GM19035 (cell line): ENCODE data around the gene TRIML1.
"Not testable (repeated sequence)": the region's sequence is repeated elsewhere in the genome, so short reads cannot be mapped to it uniquely, and the experiment has no call there.

Source experiments
- ATAC-seq: cut with Tn5 transposase; IDR thresholded peaks from one replicate; pipeline ENCODE4 v1.9.1; 2021; ENCODE audit not compliant: unreplicated experiment

The TRIML1 gene

GRCh38 chr4:188147776-188148175 is 8.5 kb downstream of the TRIML1 start:
- ATAC-seq: no peak

- no peak for ATAC-seq
These were observed 15.6 kb downstream of the TRIML1 start for GRCh38 chr4:188154668-188155405.

GRCh38 chr4:188158336-188158735 is 19.1 kb downstream of the TRIML1 start:
- ATAC-seq: no peak

GRCh38 chr4:188159513-188160226 is 20.4 kb downstream of the TRIML1 start:
- ATAC-seq: not testable (repeated sequence)

- no peak for ATAC-seq
These were observed 21.2 kb downstream of the TRIML1 start for GRCh38 chr4:188160406-188160805.

GRCh38 chr4:188161167-188161566 is 21.9 kb downstream of the TRIML1 start:
- ATAC-seq: no peak

- ATAC-seq: no peak
These were observed 23.5 kb downstream of the TRIML1 start for GRCh38 chr4:188162698-188163097.

- no peak for ATAC-seq
These were observed 29.6 kb downstream of the TRIML1 start for GRCh38 chr4:188168726-188169373.

GRCh38 chr4:188171551-188171950 is 32.3 kb downstream of the TRIML1 start:
- no peak for ATAC-seq

- ATAC-seq: no peak
These were observed 36.0 kb downstream of the TRIML1 start for GRCh38 chr4:188175288-188175687.

GRCh38 chr4:188177997-188178675 is 38.9 kb downstream of the TRIML1 start:
- no peak for ATAC-seq

- ATAC-seq: no peak
These were observed 39.6 kb downstream of the TRIML1 start for GRCh38 chr4:188178806-188179205.

GRCh38 chr4:188187106-188187505 is 47.9 kb downstream of the TRIML1 start:
- no peak for ATAC-seq

- ATAC-seq: no peak
These were observed 51.2 kb downstream of the TRIML1 start for GRCh38 chr4:188190461-188190860.

- no peak for ATAC-seq
These were observed 55.2 kb downstream of the TRIML1 start for GRCh38 chr4:188194421-188194820.

GRCh38 chr4:188195389-188195985 is 56.2 kb downstream of the TRIML1 start:
- no peak for ATAC-seq

GRCh38 chr4:188196134-188196735 is 57.0 kb downstream of the TRIML1 start:
- ATAC-seq: no peak
